HepG2 (cell line): Measurements from ENCODE around the gene ZBTB22. TPM values are rescaled to one million over a fixed set of nuclear protein-coding genes. Genes with fewer than 3 reads are reported as not detected.

Experiments used
- ATAC-seq: fragments of 200-7000 bp; cut with Tn5 transposase; 3 replicates; pipeline ENCODE4 v1.9.1; 2020; ENCODE audit warnings: mild to moderate bottlenecking, moderate library complexity
- BruUV-seq: library from RNA; stranded (reverse); fragments of 400-500 nt; replicated peaks from 2 replicates; lab custom pipeline; 2021; lab: Mats Ljungman, UMichigan
- CTCF ChIA-PET: fragments of 300-600 bp; formaldehyde crosslinking; extraction: SDS; loops from one replicate; lab custom pipeline; 2021; ENCODE audit warnings: low total read pairs, inconsistent platforms, low intra/inter-chr PET ratio; lab: Yijun Ruan, JAX
- POLR2A ChIA-PET: fragments of 350-600 bp; sonication (Branson Sonifier 250); formaldehyde crosslinking; loops from one replicate; lab custom pipeline; 2020; ENCODE audit warnings: antibody characterized with exemption, inconsistent platforms; lab: Yijun Ruan, JAX
- DNase-seq: peaks from one replicate; pipeline ENCODE4 v3.0.0-alpha.2; 2015; ENCODE audit warnings: low spot score
- FAIRE-seq: peaks from 3 replicates; lab custom pipeline; 2011; peaks lifted over from hg19 to GRCh38; lab: Jason Lieb, UNC
- H2AFZ ChIP-seq: one replicate; pipeline ENCODE4 v1.6.1; 2011; ENCODE audit warnings: low read length, inconsistent platforms
- H3K27ac ChIP-seq: fragments of 300-600 bp; 3 replicates; pipeline ENCODE4 v1.8.0; 2011; ENCODE audit warnings: mixed run types, mild to moderate bottlenecking, mixed read lengths, low read length, inconsistent platforms; ENCODE audit not compliant: insufficient read depth; ENCODE audit errors: extremely low read length
- H3K27me3 ChIP-seq, 2 experiments: fragments of 200-600 bp in 1 of 2; 2 replicates in 1 of 2; 3 replicates in 1 of 2; pipeline versions ENCODE4 v1.6.0 to v1.8.0; 2011; ENCODE audit warnings: low read length in 2 of 2, mild to moderate bottlenecking in 2 of 2, moderate library complexity in 2 of 2, inconsistent platforms in 1 of 2; ENCODE audit not compliant: insufficient read depth in 2 of 2, control insufficient read depth in 1 of 2
- H3K36me3 ChIP-seq, 2 experiments: fragments of 200-600 bp in 1 of 2; replicated peaks in 1 of 2; 2 replicates in 1 of 2; 3 replicates in 1 of 2; pipeline versions ENCODE4 v1.5.1 to v1.8.0; 2011; ENCODE audit warnings: low read length in 2 of 2, inconsistent platforms in 1 of 2; ENCODE audit not compliant: insufficient read depth in 2 of 2, control insufficient read depth in 1 of 2
- H3K4me1 ChIP-seq: 2 replicates; pipeline ENCODE4 v1.5.1; 2012; ENCODE audit warnings: low read length, inconsistent platforms; ENCODE audit not compliant: insufficient read depth
- H3K4me2 ChIP-seq: 2 replicates; pipeline ENCODE4 v1.6.0; 2011; ENCODE audit warnings: low read depth, low read length, inconsistent platforms
- H3K4me3 ChIP-seq, 3 experiments: fragments of 200-600 bp in 1 of 3; sonication (generic), shearing (Covaris generic) in 1 of 3; replicated peaks in 1 of 3; 2 replicates each; pipeline ENCODE4 v1.5.1; 2011 to 2016; ENCODE audit warnings: low read length in 3 of 3, inconsistent platforms in 2 of 3, low read depth in 2 of 3, mild to moderate bottlenecking in 2 of 3, control low read depth in 1 of 3, mixed read lengths in 1 of 3; ENCODE audit not compliant: insufficient read depth in 1 of 3
- H3K79me2 ChIP-seq: one replicate; pipeline ENCODE4 v1.6.1; 2011; ENCODE audit warnings: low read length, inconsistent platforms; ENCODE audit not compliant: insufficient read depth
- H3K9ac ChIP-seq: 2 replicates; pipeline ENCODE4 v1.6.0; 2011; ENCODE audit warnings: mild to moderate bottlenecking, low read depth, low read length, inconsistent platforms; ENCODE audit not compliant: insufficient read depth
- H3K9me3 ChIP-seq: 2 replicates; pipeline ENCODE4 v1.5.1; 2012; ENCODE audit warnings: mild to moderate bottlenecking, low read length
- H4K20me1 ChIP-seq: 2 replicates; pipeline ENCODE4 v1.6.0; 2011; ENCODE audit warnings: inconsistent platforms, mild to moderate bottlenecking, low read length, moderate library complexity; ENCODE audit not compliant: insufficient read depth
- ARID2 ChIP-seq: sonication (generic); formaldehyde crosslinking; IDR thresholded peaks from 2 replicates; pipeline ENCODE4 v1.8.1; 2022; ENCODE audit warnings: mild to moderate bottlenecking, missing genetic modification reagents, borderline replicate concordance
- CSRNP1 ChIP-seq: sonication (generic); formaldehyde crosslinking; IDR thresholded peaks from 2 replicates; pipeline ENCODE4 v1.8.1; 2023; ENCODE audit warnings: mild to moderate bottlenecking, missing genetic modification reagents
- HOXA5 ChIP-seq: sonication (generic); formaldehyde crosslinking; IDR thresholded peaks from 2 replicates; pipeline ENCODE4 v1.4.0; 2020; ENCODE audit warnings: missing genetic modification reagents
- KDM6A ChIP-seq: IDR thresholded peaks from 2 replicates; pipeline ENCODE4 v1.6.1; 2016; ENCODE audit warnings: low read depth
- MATR3 ChIP-seq: sonication (generic); formaldehyde crosslinking; IDR thresholded peaks from 2 replicates; pipeline ENCODE4 v1.4.0; 2020; ENCODE audit warnings: missing genetic modification reagents
- MAZ ChIP-seq, 2 experiments: sonication (generic) in 1 of 2; formaldehyde crosslinking in 1 of 2; IDR thresholded peaks; 2 replicates each; pipeline versions ENCODE4 v1.5.0 to v1.6.1; 2012 to 2020; ENCODE audit warnings: low read depth in 2 of 2, mild to moderate bottlenecking in 2 of 2, borderline replicate concordance in 1 of 2, improper control_type of control experiment in 1 of 2, low read length in 1 of 2, missing genetic modification reagents in 1 of 2, moderate library complexity in 1 of 2
- MEIS2 ChIP-seq: sonication (generic); formaldehyde crosslinking; IDR thresholded peaks from 2 replicates; pipeline ENCODE4 v1.9.0; 2021; ENCODE audit warnings: mild to moderate bottlenecking, missing genetic modification reagents
- PHF8 ChIP-seq: sonication (generic); formaldehyde crosslinking; IDR thresholded peaks from 2 replicates; pipeline ENCODE4 v1.5.0; 2020; ENCODE audit warnings: missing genetic modification reagents
- POLR2A ChIP-seq, 2 experiments: IDR thresholded peaks; 2 replicates each; pipeline ENCODE4 v1.6.1; 2011; ENCODE audit warnings: low read depth in 2 of 2, low read length in 2 of 2, mild to moderate bottlenecking in 1 of 2, moderate library complexity in 1 of 2; ENCODE audit not compliant: insufficient read depth in 1 of 2
- RXRA ChIP-seq: sonication (generic); formaldehyde crosslinking; IDR thresholded peaks from 2 replicates; pipeline ENCODE4 v1.5.1; 2020; ENCODE audit warnings: missing genetic modification reagents
- SAP130 ChIP-seq: IDR thresholded peaks from 2 replicates; pipeline ENCODE4 v1.6.1; 2016; ENCODE audit warnings: low read depth
- ZBTB34 ChIP-seq: sonication (generic); formaldehyde crosslinking; IDR thresholded peaks from 2 replicates; pipeline ENCODE4 v1.8.0; 2022; ENCODE audit warnings: mild to moderate bottlenecking, missing genetic modification reagents
- ZBTB7A ChIP-seq: sonication (generic); formaldehyde crosslinking; IDR thresholded peaks from 2 replicates; pipeline ENCODE4 v1.8.0; 2022; ENCODE audit warnings: mild to moderate bottlenecking, missing genetic modification reagents
- ZMYM3 ChIP-seq: sonication (generic); formaldehyde crosslinking; IDR thresholded peaks from 2 replicates; pipeline ENCODE4 v1.5.1; 2020; ENCODE audit warnings: mild to moderate bottlenecking, missing genetic modification reagents
- ZNF704 ChIP-seq: sonication (generic); formaldehyde crosslinking; IDR thresholded peaks from 2 replicates; pipeline ENCODE4 v1.8.1; 2023; ENCODE audit warnings: mild to moderate bottlenecking, inconsistent platforms, moderate library complexity, missing genetic modification reagents, borderline replicate concordance
- WGBS: methylation state at CpG from one replicate; pipeline ENCODE4 v1.1.6; 2017; ENCODE audit warnings: low lambda C conversion rate; 5-methylcytosine and 5-hydroxymethylcytosine counted together
- in situ Hi-C: cut with HindIII; loops from 2 replicates; pipeline ENCODE4 v1.10.0; 2017; ENCODE audit warnings: low pct_unique_long_range_greater_than_20kb; ENCODE audit not compliant: extremely low pct_ligation_motif_present
- intact Hi-C: fragments of 100-400 bp; cut with micrococcal nuclease; formaldehyde crosslinking; loops from one replicate; pipeline ENCODE4 v1.10.0; 2022; ENCODE audit not compliant: unreplicated experiment
- polyA plus RNA-seq, 8 experiments: library from polyadenylated mRNA; depleted of rRNA in 3 of 8; stranded (reverse) in 7 of 8; unstranded in 1 of 8; fragments of >200 nt; fragmentation: Illumina TruSeq in 4 of 8; extraction: Trizol in 4 of 8; gene quantifications; 2 replicates each; pipeline versions ENCODE4 v1.2.1 to v1.2.3, GENCODE V29; 2011 to 2016; ENCODE audit warnings: low read depth in 4 of 8, missing spikeins in 1 of 8, mixed read lengths in 1 of 8; ENCODE audit not compliant: insufficient read depth in 1 of 8
- total RNA-seq, 5 experiments: library from RNA; depleted of rRNA; stranded (reverse); fragments of >200 nt; fragmentation: Illumina TruSeq; extraction: Trizol; gene quantifications; 2 replicates each; pipeline ENCODE4 v1.2.3, GENCODE V29; 2016; ENCODE audit warnings: low read depth in 1 of 5

The ZBTB22 gene
- total and polyA plus RNA-seq, 2 of the 13 experiments (the other 11 are each of a cell fraction or from before 2014, with no cell fraction given) = 8.0 to 10.6 TPM

GRCh38 chr6:33298773-33299236 lies 18.7 kb downstream of the ZBTB22 start, which contains the start of gene RGL2 (continued):
- TF ChIP-seq ZBTB34 (CRISPR knock-in tag) (0 out of 2 replicates have a peak, but pooled peaks have one; percentile 11), MEIS2 (CRISPR knock-in tag) (peak; percentile 8; the same call in 1 of the 2 replicates)

- Histone ChIP-seq H2AFZ (no peak overlapping the region), H3K79me2 (peaks cover 12% of the 10 kb centered on the region), H3K36me3 (peaks cover 5 to 10% of the 10 kb centered on the region in 2 experiments; a peak in 2 of 5 replicates), H3K9ac (peak overlapping the region; percentile 92), H3K4me3 (peak overlapping the region; percentile 75 to 88 (median 79)), H3K9me3 (no peaks in the 10 kb centered on the region), H3K4me2 (peak overlapping the region; percentile 92), H4K20me1 (no peaks in the 10 kb centered on the region), H3K27me3 (no peaks in the 10 kb centered on the region; a peak in 1 of 5 replicates), H3K4me1 (peaks cover 27% of the 10 kb centered on the region), H3K27ac (peak overlapping the region; percentile 93)
- intact Hi-C loops (loop anchor here (1.0 kb wide), 1 partner anchor 9 kb away; the partner anchor contains the start of genes PFDN6 and WDR46), in situ Hi-C loops (loop anchor here (5.0 to 25.0 kb wide), 2 partner anchors 96 to 114 kb away; partner anchors contain the start of genes CUTA, HSD17B8, PHF1 and RXRB)
- peak; percentile 80 for DNase-seq
- peak; percentile 53 for ATAC-seq
- 2% methylated on average over 42 of the region's 42 CpGs for whole genome bisulfite sequencing
- no TSS peak for BruUV-seq
- peak; percentile 56 for FAIRE-seq
- ChIA-PET POLR2A (interaction anchor here (1.1 to 4.1 kb wide), 16 partner anchors 9 to 326 kb away, joined by 3 to 57 read pairs (median 8); partner anchors contain the start of genes B3GALT4, HSD17B8, PFDN6 and RPS18), CTCF (interaction anchor here (1.2 to 3.3 kb wide), 3 partner anchors 9 to 93 kb away, joined by 3 to 52 read pairs (median 3); partner anchors contain the start of genes KIFC1, PFDN6 and WDR46)
- TF ChIP-seq POLR2A (IDR thresholded peaks at IDR 0.05; ENCODE audit: insufficient read depth in 1 of 2, low read depth in 2 of 2, low read length in 2 of 2) = peak; percentile 42 to 87; a peak in 2 of 4 replicates
- no peak for TF ChIP-seq ZBTB7A (CRISPR knock-in tag)
- TF ChIP-seq MAZ (IDR thresholded peaks at IDR 0.05; ENCODE audit: borderline replicate concordance, low read depth, low read length) = peak; percentile 4; the same call in 1 of the 2 replicates
- TF ChIP-seq MAZ (CRISPR knock-in tag; IDR thresholded peaks at IDR 0.05; ENCODE audit: low read depth) = no peak
- TF ChIP-seq HOXA5 (CRISPR knock-in tag) = no peak
- TF ChIP-seq SAP130 (CRISPR knock-in tag) = peak; percentile 82
- no peak for TF ChIP-seq ARID2
- TF ChIP-seq KDM6A (CRISPR knock-in tag) = no peak
- peak; percentile 19; the same call in 1 of the 2 replicates for TF ChIP-seq PHF8
- 0 out of 2 replicates have a peak, but pooled peaks have one; percentile 19 for TF ChIP-seq ZMYM3 (CRISPR knock-in tag)
- peak; percentile 42; the same call in 1 of the 2 replicates for TF ChIP-seq CSRNP1
- no peak for TF ChIP-seq ZNF704 (CRISPR knock-in tag)
- no peak for TF ChIP-seq MATR3 (CRISPR knock-in tag)
- TF ChIP-seq RXRA (CRISPR knock-in tag) = no peak
These were observed 19.4 kb downstream of the ZBTB22 start for GRCh38 chr6:33297956-33298772.
